ENCODE results near the gene PPP3CA.
A peak's percentile ranks its signal among the peaks of the same experiment; 100 is the strongest.

The PPP3CA gene

DNA sequence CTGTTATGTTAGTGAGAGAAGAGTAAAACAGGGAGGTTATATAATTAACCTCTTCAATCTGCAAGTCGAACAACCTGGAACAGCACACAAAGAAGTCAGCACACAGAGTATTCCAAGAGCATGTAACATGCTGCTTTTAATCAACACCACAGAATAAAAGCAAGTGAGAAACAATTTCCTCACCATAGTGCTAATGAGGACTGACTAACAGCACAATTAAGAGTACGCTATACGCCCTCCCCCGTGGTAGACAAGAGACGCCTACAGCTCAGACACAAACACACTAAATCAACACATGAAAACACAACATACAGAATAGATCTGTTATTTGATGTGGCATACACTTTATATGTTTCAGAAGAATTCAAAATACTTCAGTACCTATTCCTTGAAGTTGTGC, 103.0 kb downstream of the PPP3CA start:
- Histone ChIP-seq H4K5ac (ENCODE audit: low read length) (no peak overlapping the region), H2AK5ac (ENCODE audit: low read length) (no peak overlapping the region), H2BK5ac (ENCODE audit: low read length) (no peak overlapping the region), H2BK120ac (ENCODE audit: low read depth, low read length) (no peak overlapping the region), H3K18ac (ENCODE audit: low read length) (no peak overlapping the region), H4K8ac (ENCODE audit: low read depth, low read length) (no peak overlapping the region), H2BK15ac (replicated peaks; ENCODE audit: low read depth) (no peak overlapping the region), H3K36me3 (ENCODE audit: control insufficient read depth, insufficient read depth, low read length) (no peaks in the 10 kb centered on the region), H3K4me1 (ENCODE audit: control insufficient read depth, low read depth, low read length) (no peaks in the 10 kb centered on the region), H3K27me3 (ENCODE audit: insufficient read depth, low read length, poor library complexity) (no peaks in the 10 kb centered on the region), H3K9ac (ENCODE audit: low read length) (no peak overlapping the region), H3K27ac (ENCODE audit: low read depth, low read length) (no peak overlapping the region), H3K4ac (ENCODE audit: low read depth, low read length) (no peak overlapping the region), H3K79me1 (ENCODE audit: low read length) (peaks cover 5% of the 10 kb centered on the region), H3K4me3 (ENCODE audit: low read length) (no peak overlapping the region), H3K4me2 (ENCODE audit: low read length) (no peak overlapping the region), H3K79me2 (ENCODE audit: control insufficient read depth, insufficient read depth, low read length) (peaks cover 5% of the 10 kb centered on the region), H3K56ac (ENCODE audit: low read length) (no peak overlapping the region), H3K23ac (ENCODE audit: low read length) (no peak overlapping the region)
- WGBS (ENCODE audit: extremely low coverage, insufficient coverage, low lambda C conversion rate), result no CpG with 5 or more reads among the region's 5 CpGs
- DNase-seq, result peak; percentile 64

DNA sequence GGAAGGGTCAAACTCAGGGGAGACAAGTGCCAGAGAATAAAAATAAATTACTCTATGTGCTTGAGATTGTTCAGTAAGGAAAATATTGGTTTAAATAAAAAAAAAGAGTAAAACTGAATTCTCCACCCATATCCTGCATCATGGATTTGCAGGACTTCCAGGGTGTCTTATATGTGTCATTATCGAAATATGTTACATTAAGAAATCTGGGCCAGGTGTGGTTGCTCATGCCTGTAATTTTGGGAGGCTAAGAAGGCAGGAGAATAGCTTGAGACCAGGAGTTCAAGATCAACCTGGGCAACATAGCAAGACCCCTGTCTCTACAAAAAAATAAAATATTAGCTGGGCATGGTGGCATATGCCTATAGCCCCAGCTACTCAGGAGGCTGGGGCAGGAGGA, 104.9 kb downstream of the PPP3CA start:
- Histone ChIP-seq H2BK15ac (replicated peaks; ENCODE audit: low read depth) (no peak overlapping the region), H4K5ac (ENCODE audit: low read length) (no peak overlapping the region), H3K4me2 (ENCODE audit: low read length) (no peak overlapping the region), H3K56ac (ENCODE audit: low read length) (no peak overlapping the region), H3K27ac (ENCODE audit: low read depth, low read length) (no peak overlapping the region), H3K18ac (ENCODE audit: low read length) (no peak overlapping the region), H3K4ac (ENCODE audit: low read depth, low read length) (no peak overlapping the region), H3K36me3 (ENCODE audit: control insufficient read depth, insufficient read depth, low read length) (no peaks in the 10 kb centered on the region), H3K23ac (ENCODE audit: low read length) (no peak overlapping the region), H2BK5ac (ENCODE audit: low read length) (no peak overlapping the region), H3K4me1 (ENCODE audit: control insufficient read depth, low read depth, low read length) (no peaks in the 10 kb centered on the region), H2AK5ac (ENCODE audit: low read length) (no peak overlapping the region), H3K79me1 (ENCODE audit: low read length) (peaks cover 5% of the 10 kb centered on the region), H2BK120ac (ENCODE audit: low read depth, low read length) (no peak overlapping the region), H4K8ac (ENCODE audit: low read depth, low read length) (no peak overlapping the region), H3K79me2 (ENCODE audit: control insufficient read depth, insufficient read depth, low read length) (peaks cover 5% of the 10 kb centered on the region), H3K9ac (ENCODE audit: low read length) (no peak overlapping the region), H3K27me3 (ENCODE audit: insufficient read depth, low read length, poor library complexity) (no peaks in the 10 kb centered on the region), H3K4me3 (ENCODE audit: low read length) (no peak overlapping the region)
- DNase-seq, result no peak
- no CpG with 5 or more reads among the region's 1 CpG for WGBS (ENCODE audit: extremely low coverage, insufficient coverage, low lambda C conversion rate)

DNA sequence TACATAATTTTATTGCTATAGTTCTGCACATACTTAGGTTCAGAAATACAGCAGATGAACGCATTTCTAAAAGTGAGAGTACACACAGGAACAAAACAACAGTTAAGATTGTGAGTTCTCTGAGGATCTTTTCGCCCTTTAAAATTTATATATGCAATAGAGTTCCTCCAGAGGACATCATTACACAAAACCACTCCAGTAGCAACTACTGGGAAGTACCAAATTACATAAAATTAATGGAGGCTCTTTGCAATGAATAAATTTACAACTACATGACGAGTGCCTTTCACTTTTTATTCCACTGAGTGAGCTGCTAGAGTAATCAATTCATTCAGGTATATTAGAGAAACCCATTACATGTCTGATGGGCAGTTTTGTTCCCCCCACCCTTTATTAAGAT, 107.2 kb downstream of the PPP3CA start:
- H2BK15ac ChIP-seq (replicated peaks; ENCODE audit: low read depth), result no peak overlapping the region
- H2AK5ac ChIP-seq (ENCODE audit: low read length), result no peak overlapping the region
- H3K36me3 ChIP-seq (ENCODE audit: control insufficient read depth, insufficient read depth, low read length), result no peaks in the 10 kb centered on the region
- H3K79me1 ChIP-seq (ENCODE audit: low read length), result peaks cover 5% of the 10 kb centered on the region
- H3K4me2 ChIP-seq (ENCODE audit: low read length), result no peak overlapping the region
- H2BK120ac ChIP-seq (ENCODE audit: low read depth, low read length), result no peak overlapping the region
- no peak for DNase-seq
- H3K4ac ChIP-seq (ENCODE audit: low read depth, low read length), result no peak overlapping the region
- no CpG with 5 or more reads among the region's 3 CpGs for WGBS (ENCODE audit: extremely low coverage, insufficient coverage, low lambda C conversion rate)
- H3K27me3 ChIP-seq (ENCODE audit: insufficient read depth, low read length, poor library complexity), result no peaks in the 10 kb centered on the region
- H3K4me1 ChIP-seq (ENCODE audit: control insufficient read depth, low read depth, low read length), result no peaks in the 10 kb centered on the region
- no peak overlapping the region for H3K23ac ChIP-seq (ENCODE audit: low read length)
- H3K4me3 ChIP-seq (ENCODE audit: low read length), result no peak overlapping the region
- H3K9ac ChIP-seq (ENCODE audit: low read length), result no peak overlapping the region
- H2BK5ac ChIP-seq (ENCODE audit: low read length), result no peak overlapping the region
- no peak overlapping the region for H3K18ac ChIP-seq (ENCODE audit: low read length)
- H4K8ac ChIP-seq (ENCODE audit: low read depth, low read length), result no peak overlapping the region
- peaks cover 7% of the 10 kb centered on the region for H3K79me2 ChIP-seq (ENCODE audit: control insufficient read depth, insufficient read depth, low read length)
- H3K27ac ChIP-seq (ENCODE audit: low read depth, low read length), result no peak overlapping the region
- H4K5ac ChIP-seq (ENCODE audit: low read length), result no peak overlapping the region
- H3K56ac ChIP-seq (ENCODE audit: low read length), result no peak overlapping the region

DNA sequence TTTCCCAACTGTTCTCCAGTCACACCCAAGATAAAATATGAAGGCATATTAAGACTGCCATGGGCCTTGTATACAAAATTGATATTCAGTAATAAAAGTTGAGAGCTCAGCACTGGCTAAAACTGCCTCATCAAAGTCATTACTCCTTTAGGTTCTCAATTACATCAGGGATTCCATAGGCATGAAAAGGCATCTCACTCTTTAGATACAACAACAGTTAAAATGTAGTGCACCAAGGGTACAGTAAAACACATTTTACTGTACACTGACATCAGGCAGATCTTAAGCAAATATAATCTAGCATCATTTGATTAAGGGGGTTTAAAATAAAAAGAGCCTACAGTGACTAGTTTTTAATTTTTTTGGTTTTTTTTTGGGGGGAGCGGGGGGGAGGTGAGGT, 107.7 kb downstream of the PPP3CA start:
- Histone ChIP-seq H3K27me3 (ENCODE audit: insufficient read depth, low read length, poor library complexity) (no peaks in the 10 kb centered on the region), H3K79me2 (ENCODE audit: control insufficient read depth, insufficient read depth, low read length) (peaks cover 7% of the 10 kb centered on the region), H3K36me3 (ENCODE audit: control insufficient read depth, insufficient read depth, low read length) (no peaks in the 10 kb centered on the region), H3K9ac (ENCODE audit: low read length) (no peak overlapping the region), H3K23ac (ENCODE audit: low read length) (no peak overlapping the region), H4K5ac (ENCODE audit: low read length) (no peak overlapping the region), H2BK15ac (replicated peaks; ENCODE audit: low read depth) (no peak overlapping the region), H3K56ac (ENCODE audit: low read length) (no peak overlapping the region), H3K18ac (ENCODE audit: low read length) (no peak overlapping the region), H2AK5ac (ENCODE audit: low read length) (no peak overlapping the region), H3K4me3 (ENCODE audit: low read length) (no peak overlapping the region), H2BK120ac (ENCODE audit: low read depth, low read length) (no peak overlapping the region), H3K79me1 (ENCODE audit: low read length) (peaks cover 5% of the 10 kb centered on the region), H3K27ac (ENCODE audit: low read depth, low read length) (no peak overlapping the region), H3K4me2 (ENCODE audit: low read length) (no peak overlapping the region), H4K8ac (ENCODE audit: low read depth, low read length) (no peak overlapping the region), H3K4me1 (ENCODE audit: control insufficient read depth, low read depth, low read length) (no peaks in the 10 kb centered on the region), H2BK5ac (ENCODE audit: low read length) (no peak overlapping the region), H3K4ac (ENCODE audit: low read depth, low read length) (no peak overlapping the region)
- no peak for DNase-seq
- no CpG with 5 or more reads among the region's 1 CpG for WGBS (ENCODE audit: extremely low coverage, insufficient coverage, low lambda C conversion rate)

DNA sequence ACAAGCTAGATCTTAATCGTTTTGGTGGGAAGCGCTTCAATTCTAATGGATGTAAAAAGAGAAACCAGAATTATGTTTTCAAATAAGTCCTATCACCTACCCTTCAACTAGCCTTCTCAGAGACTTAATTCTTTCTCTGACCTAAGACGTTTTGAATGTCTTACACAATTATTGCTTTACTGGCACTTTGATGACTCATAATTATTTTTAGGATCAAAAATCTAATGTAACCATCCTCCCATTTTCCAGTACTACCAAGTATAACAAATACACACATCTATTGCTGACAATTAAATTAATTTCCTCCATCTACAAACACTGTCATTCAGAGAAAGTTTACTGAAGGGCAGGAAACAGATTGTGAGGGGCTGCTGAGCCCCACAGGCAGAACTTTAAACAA, 108.6 kb downstream of the PPP3CA start:
- Histone ChIP-seq H3K36me3 (ENCODE audit: control insufficient read depth, insufficient read depth, low read length) (no peaks in the 10 kb centered on the region), H4K8ac (ENCODE audit: low read depth, low read length) (no peak overlapping the region), H3K4me3 (ENCODE audit: low read length) (no peak overlapping the region), H3K27me3 (ENCODE audit: insufficient read depth, low read length, poor library complexity) (no peaks in the 10 kb centered on the region), H2BK120ac (ENCODE audit: low read depth, low read length) (no peak overlapping the region), H2AK5ac (ENCODE audit: low read length) (no peak overlapping the region), H3K4ac (ENCODE audit: low read depth, low read length) (no peak overlapping the region), H3K27ac (ENCODE audit: low read depth, low read length) (no peak overlapping the region), H3K79me1 (ENCODE audit: low read length) (peaks cover 5% of the 10 kb centered on the region), H3K18ac (ENCODE audit: low read length) (no peak overlapping the region), H4K5ac (ENCODE audit: low read length) (no peak overlapping the region), H3K9ac (ENCODE audit: low read length) (no peak overlapping the region), H3K4me1 (ENCODE audit: control insufficient read depth, low read depth, low read length) (no peaks in the 10 kb centered on the region), H3K4me2 (ENCODE audit: low read length) (no peak overlapping the region), H2BK5ac (ENCODE audit: low read length) (no peak overlapping the region), H3K56ac (ENCODE audit: low read length) (no peak overlapping the region), H2BK15ac (replicated peaks; ENCODE audit: low read depth) (no peak overlapping the region), H3K23ac (ENCODE audit: low read length) (no peak overlapping the region), H3K79me2 (ENCODE audit: control insufficient read depth, insufficient read depth, low read length) (peaks cover 7% of the 10 kb centered on the region)
- no CpG with 5 or more reads among the region's 3 CpGs for WGBS (ENCODE audit: extremely low coverage, insufficient coverage, low lambda C conversion rate)
- no peak for DNase-seq

DNA sequence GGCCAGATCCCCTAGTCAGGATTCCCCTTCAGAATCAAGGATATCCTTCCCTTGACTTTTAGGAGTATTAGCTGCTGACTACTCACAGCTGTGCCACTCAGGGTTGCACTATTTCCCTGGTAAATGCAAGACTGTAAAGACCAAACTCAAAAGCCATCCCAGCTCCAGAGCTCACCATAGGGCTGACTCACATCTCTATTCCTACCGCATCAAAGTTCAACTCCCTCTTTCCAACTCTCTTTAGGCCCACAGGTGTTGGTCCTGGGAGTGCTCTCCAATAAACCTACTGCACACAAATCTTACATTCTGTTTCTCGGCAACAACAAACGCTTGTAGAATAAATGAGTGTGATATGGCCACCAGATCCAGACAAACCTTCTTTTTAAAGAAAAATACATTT, 109.6 kb downstream of the PPP3CA start:
- Histone ChIP-seq H3K79me2 (ENCODE audit: control insufficient read depth, insufficient read depth, low read length) (peaks cover 2% of the 10 kb centered on the region), H3K4me1 (ENCODE audit: control insufficient read depth, low read depth, low read length) (no peaks in the 10 kb centered on the region), H3K27ac (ENCODE audit: low read depth, low read length) (no peak overlapping the region), H3K79me1 (ENCODE audit: low read length) (peaks cover under 1% of the 10 kb centered on the region), H3K36me3 (ENCODE audit: control insufficient read depth, insufficient read depth, low read length) (no peaks in the 10 kb centered on the region), H3K9ac (ENCODE audit: low read length) (no peak overlapping the region), H3K27me3 (ENCODE audit: insufficient read depth, low read length, poor library complexity) (no peaks in the 10 kb centered on the region), H2BK15ac (replicated peaks; ENCODE audit: low read depth) (no peak overlapping the region), H4K8ac (ENCODE audit: low read depth, low read length) (no peak overlapping the region), H3K4me2 (ENCODE audit: low read length) (no peak overlapping the region), H3K56ac (ENCODE audit: low read length) (no peak overlapping the region), H3K23ac (ENCODE audit: low read length) (no peak overlapping the region), H3K18ac (ENCODE audit: low read length) (no peak overlapping the region), H2AK5ac (ENCODE audit: low read length) (no peak overlapping the region), H4K5ac (ENCODE audit: low read length) (no peak overlapping the region), H2BK120ac (ENCODE audit: low read depth, low read length) (no peak overlapping the region), H3K4ac (ENCODE audit: low read depth, low read length) (no peak overlapping the region), H3K4me3 (ENCODE audit: low read length) (no peak overlapping the region), H2BK5ac (ENCODE audit: low read length) (no peak overlapping the region)
- no peak for DNase-seq
- WGBS (ENCODE audit: extremely low coverage, insufficient coverage, low lambda C conversion rate), result no CpG with 5 or more reads among the region's 3 CpGs
